HPDE6-E6E7 (cell line): Measurements from ENCODE around the gene RNF150.

Source experiments
- DNase-seq: peaks from one replicate; pipeline ENCODE4 v3.0.0; 2011; ENCODE audit warnings: missing footprints; ENCODE audit errors: extremely low spot score

Gene RNF150

DNA sequence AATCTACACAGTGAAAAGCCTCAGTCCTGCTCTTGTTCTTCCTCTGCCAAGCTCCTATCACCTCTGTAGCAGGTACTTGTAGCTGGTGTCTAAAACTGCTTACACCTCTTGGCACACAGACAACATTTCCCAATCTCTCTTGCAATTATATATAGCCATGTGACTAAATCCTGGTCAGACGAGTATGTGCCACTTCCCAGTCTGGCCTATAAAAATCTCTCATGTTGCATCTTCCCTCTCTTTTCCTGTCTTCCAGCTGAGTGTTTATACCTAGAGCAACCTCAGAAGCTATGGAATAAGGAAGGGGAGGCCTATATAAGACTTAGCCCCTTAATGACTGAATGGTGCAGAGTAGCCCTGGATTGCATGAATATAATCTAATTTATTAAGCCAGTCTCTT lies 105.8 kb downstream of the RNF150 start:
- no peak for DNase-seq

DNA sequence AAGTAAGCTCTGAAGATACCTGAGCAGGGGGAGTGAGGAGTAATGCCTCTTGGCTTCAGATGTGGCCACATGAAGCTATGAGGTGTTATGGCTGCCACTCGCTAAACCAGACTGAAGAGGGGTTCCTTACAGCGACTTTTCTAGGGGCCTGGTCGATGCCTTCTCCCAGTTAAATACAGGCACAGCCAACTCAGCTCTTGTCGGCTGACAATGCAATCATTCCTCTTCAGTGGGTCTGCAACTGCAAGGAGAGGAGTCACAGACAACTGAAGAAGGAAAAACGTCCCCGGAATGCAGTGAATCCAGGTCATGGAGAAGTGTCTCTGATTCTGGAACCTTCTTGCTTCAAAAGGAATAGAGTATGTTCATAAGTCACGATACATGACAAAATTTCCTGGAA lies 106.4 kb downstream of the RNF150 start:
- DNase-seq = no peak

GRCh38 chr4:141023051-141023450 lies 110.2 kb downstream of the RNF150 start:
- DNase-seq = no peak

DNA sequence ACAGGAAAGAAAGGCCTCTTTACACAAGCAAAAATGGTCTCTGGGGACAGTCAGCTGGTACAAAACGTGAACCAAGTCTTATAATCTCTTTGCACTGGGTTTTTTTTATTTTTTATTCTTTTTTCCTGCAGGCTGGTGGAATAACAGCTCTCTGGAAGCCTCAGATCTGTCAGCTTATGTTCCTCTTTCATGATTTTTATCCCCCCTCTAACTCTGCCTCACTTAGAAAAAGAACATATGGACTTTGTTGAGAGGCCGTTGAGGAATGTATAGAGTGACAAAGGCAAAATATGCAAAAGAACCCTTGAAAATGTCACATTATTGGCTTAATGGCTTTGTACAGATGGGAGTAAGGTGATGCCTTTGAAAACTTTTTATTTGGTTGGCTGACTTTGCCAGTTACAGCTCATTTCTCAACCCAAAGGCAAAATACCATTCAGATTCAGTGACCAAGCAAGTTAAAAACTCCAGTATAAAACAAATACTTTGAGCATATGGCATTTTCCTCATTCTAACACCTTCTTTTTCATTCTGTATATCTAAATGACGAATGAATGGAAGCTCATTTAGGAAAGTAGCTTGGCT lies 111.1 kb downstream of the RNF150 start:
- no peak for DNase-seq

DNA sequence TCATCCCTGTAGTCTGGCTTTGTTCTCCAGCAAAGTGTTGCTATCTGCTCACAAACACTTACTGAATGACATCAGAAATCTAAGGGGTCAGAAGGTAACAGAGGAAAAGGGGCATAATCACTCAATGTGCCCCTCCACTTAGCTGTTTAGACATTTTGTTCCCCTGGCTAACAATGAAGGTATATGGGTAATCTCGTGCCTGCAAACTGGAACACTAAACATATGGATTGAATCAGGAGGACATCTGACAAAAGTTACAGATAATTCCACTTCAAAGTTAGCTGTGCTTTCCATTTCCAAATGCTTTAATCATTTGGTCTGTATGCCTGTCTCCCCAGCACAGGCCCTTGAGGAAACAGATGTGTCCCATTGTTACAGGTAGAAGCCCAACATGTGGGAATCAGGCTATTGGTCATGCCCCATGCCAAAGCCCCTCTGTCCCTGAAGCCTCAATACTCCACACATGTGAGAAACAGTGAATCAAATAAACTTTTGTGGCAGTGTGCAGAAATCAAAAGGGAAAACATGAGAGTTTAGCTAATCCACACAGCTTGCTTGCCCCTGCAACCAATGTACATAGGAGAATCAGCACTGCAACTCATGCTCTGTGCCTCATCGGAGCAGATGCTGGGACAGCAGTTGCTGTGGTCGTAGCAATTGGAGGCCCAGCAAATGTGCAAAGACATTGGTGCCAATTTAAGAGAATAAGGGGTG lies 111.7 kb downstream of the RNF150 start:
- no peak for DNase-seq

DNA sequence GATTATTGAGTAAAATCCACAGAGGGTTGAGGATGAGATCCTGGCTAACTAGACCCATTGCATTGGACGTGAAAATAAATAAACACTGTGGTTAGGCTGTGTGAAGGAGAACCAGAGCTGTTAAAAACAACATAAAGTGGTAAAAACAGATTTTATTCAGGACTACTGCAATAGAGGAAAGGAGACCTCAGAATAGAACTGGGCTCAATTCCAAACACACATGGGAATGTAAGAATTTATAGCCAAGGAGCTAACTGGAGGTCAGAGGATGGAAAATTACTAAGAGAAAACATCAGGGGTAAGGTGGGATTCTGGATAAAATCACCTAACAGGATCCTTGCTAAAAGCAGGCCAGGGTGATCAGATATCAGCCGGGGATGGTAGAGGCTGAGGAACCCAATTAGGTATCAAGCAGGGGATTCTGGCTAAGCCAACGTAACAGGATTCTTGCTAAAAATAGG lies 112.4 kb downstream of the RNF150 start:
- DNase-seq = no peak

DNA sequence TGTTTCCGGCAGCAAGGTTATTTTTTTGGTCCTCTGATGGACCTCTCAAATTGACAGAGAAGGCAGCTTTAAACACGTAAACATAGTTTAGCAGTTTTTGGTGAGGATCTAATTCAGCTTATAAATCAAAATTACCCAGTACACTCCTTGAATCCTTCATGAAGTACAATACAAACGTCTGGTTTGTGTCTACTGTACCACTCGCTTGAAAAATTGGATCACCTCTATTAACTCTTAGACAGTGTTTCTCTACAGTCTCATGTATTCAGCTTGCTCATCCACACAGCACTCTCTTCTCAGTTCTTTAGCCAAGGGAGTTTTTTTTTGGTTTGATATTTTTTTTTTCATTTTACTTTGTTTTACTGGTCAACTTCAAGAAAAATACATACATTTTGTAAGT lies 113.5 kb downstream of the RNF150 start:
- no peak for DNase-seq

- no peak for DNase-seq
These were observed 117.0 kb downstream of the RNF150 start for GRCh38 chr4:141016117-141016798.

DNA sequence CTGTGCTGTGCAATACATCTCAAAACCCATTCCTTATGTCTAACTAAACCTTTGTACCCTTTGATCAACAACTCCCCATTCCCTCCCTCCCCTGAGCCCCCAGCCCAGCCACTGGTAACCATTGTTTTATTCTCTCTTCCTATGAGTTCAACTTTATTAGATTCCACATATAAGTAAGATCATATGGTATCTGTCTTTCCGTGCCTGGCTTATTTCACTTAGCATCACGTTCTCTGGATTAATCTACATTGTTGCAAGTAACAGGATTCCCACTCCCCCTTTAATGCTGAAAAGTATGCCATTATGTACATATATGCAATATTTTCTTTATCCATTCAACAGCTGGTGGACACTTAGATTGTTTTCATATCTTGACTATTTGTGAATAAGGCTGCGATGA lies 119.4 kb downstream of the RNF150 start:
- no peak for DNase-seq

DNA sequence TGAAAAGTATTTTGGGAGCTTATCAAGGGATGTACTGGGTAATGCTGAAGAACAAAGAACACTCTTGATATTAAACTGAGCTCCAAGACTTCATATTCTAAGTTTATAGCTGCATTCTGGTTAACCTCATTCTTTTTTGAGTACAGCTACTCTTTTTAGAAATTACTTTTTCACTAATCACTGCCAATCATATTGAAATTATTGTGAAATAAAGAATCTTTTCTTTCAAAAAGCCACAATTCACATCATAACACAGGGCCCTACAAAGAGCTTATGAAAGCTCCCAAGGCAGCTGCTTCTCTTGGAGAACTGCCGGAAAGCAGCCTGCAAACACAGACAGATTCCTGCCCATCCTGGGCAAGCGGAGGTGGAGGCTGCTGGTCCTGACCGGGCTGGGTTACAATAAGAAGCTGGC lies 121.4 kb downstream of the RNF150 start:
- no peak for DNase-seq

GRCh38 chr4:141009931-141010330 lies 123.3 kb downstream of the RNF150 start:
- DNase-seq = no peak

- DNase-seq = no peak
These were observed 124.1 kb downstream of the RNF150 start for GRCh38 chr4:141009129-141009528.

DNA sequence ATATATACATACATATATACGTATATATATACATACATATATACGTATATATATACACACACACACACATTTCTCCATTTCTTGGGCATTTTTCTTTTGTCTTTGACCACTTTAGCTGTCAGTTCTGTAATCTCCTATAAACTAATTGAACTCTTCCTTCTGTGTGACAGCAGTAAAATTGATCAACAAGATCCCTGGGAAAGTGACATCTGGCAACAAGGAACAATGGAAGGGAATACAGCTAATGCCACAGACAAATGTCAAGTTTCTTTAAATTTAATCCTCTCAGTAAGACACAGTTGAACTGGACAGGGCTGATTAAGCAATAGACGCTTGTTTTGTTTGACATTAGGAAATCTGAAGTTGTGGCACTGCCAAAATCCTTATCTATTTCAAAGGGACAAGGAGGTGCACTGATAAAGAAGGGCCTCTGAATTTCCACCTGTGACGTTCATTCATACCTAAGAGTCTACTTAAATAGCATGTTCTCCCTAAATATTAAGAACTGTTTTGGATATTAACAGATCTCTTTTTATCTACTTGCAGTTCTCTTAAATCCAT lies 126.9 kb downstream of the RNF150 start:
- DNase-seq = no peak

DNA sequence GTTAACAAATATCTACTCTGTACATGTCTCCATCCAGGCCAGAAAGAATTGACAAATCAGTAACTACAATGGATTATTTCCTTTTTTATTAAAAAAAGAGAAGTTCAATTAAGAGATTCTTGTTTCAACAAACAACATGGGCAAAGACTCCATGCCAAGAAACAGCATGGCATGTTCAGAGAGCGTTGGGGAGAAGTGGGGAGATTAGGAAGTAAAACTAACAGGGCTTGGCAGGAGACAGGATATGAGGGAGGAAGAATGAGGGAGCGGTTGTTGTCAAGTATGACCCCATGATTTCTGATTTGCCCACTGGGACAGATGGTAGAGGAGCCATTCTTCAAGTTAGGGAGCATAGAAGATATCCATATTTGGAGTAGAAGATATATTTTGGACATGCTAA lies 128.4 kb downstream of the RNF150 start:
- DNase-seq = no peak

DNA sequence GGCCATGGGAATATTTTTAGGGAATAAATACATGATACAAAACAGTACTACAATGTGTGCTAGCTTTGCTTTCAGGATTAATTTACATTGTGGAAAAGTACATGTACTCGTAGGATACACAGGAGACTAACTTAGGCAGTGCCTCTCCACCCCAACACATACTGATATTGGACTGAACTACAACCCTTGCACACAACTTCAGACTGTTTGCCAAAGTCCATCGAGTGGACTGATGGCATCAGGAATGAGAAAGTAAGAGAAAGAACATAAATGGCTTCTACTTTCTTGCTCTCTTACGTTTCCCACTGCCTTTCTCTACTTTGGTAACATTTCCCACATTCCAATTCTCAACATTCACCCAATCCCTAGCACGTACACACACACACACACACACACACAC lies 130.1 kb downstream of the RNF150 start:
- no peak for DNase-seq

DNA sequence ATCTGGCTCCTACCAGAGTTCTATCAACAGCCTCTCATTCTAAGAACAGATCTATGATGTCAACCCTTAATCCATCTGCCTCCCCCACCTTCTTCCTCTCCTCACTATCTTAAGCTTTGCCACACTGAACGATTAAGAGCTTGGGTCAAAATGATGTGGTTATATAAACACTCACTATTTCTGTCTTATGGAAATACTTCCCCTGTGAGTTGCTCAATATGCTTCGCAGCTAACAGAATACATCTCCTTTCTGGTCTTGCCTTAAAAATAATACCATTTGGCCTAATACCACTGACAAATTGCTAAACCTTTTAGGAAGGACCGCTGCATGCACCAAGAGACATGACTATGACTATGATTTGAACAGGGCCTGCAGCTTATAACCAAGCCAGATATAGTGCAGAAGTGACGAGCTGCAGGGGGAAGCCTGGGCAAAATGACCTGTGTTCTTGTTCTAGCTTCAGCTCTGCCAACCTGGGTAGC lies 130.9 kb downstream of the RNF150 start:
- DNase-seq = no peak

DNA sequence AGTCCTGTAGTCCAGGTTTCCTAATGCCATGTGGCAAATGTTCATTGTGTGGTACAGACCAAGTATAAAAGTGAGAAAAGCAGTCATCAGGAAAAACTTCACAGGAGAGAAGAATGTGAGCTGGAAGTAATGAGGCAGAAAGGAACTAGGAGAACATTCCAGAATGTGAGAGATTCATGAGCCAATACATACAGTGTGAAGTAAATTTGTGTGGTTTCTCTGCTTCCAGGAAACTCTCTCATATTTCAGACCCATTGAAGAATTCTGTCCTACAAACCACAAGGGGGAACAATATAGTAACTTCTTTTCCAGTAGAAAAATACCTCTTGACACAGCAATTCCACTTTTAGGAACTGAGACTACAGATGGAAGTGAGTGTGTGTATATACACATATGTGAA lies 136.5 kb downstream of the RNF150 start:
- no peak for DNase-seq

GRCh38 chr4:140995058-140995457 lies 138.2 kb downstream of the RNF150 start:
- no peak for DNase-seq

DNA sequence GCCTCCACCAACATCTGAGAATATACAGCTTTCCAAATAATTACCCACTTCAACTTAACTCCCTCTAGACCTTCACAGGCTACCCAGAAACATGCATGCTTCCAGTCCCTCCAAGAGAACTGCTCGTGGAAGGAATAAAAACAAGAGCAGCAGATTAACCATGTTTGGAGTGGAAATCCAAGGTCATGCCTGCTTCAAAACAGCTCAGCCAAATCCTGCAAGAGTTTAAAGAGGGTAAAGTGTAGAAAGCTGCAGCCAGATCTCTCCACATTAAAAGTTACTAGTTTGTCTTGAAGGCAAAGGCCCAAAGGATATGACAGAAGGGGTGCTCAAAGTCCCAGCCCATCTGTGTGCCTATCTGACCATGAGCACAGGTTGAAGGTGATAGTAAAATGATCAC lies 139.3 kb downstream of the RNF150 start:
- no peak for DNase-seq

- DNase-seq = no peak
These were observed 139.9 kb downstream of the RNF150 start for GRCh38 chr4:140993370-140993769.

- no peak for DNase-seq
These were observed 143.3 kb downstream of the RNF150 start for GRCh38 chr4:140989944-140990343.

DNA sequence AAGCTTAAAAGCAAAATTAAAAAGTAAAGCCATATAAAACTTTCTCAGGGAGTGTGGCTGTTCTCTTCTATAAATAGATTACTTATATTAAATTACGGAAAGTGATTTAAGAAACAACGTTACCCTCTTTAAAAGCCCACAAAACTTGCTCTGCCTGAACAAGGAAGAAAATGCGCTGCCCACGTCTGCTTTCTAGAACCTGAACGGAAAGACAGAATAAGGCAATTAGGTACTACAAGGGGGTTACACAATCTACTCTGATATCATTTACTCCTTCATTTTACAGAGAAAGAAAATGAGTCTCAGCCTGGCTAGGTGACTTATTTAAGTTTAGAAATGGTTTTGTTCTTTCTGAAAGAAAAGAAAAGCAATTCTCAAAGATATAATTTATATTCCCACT lies 147.2 kb downstream of the RNF150 start:
- no peak for DNase-seq
